ENCODE results near the gene MSH5. TPM values are rescaled to one million over a fixed set of nuclear protein-coding genes. Genes with fewer than 3 reads are reported as not detected.
"Not testable (repeated sequence)": the region's sequence is repeated elsewhere in the genome, so short reads cannot be mapped to it uniquely, and the experiment has no call there.

Gene MSH5
- total and polyA plus RNA-seq, 5 donors, result 1.8 to 3.2 (median 3.0) TPM

DNA sequence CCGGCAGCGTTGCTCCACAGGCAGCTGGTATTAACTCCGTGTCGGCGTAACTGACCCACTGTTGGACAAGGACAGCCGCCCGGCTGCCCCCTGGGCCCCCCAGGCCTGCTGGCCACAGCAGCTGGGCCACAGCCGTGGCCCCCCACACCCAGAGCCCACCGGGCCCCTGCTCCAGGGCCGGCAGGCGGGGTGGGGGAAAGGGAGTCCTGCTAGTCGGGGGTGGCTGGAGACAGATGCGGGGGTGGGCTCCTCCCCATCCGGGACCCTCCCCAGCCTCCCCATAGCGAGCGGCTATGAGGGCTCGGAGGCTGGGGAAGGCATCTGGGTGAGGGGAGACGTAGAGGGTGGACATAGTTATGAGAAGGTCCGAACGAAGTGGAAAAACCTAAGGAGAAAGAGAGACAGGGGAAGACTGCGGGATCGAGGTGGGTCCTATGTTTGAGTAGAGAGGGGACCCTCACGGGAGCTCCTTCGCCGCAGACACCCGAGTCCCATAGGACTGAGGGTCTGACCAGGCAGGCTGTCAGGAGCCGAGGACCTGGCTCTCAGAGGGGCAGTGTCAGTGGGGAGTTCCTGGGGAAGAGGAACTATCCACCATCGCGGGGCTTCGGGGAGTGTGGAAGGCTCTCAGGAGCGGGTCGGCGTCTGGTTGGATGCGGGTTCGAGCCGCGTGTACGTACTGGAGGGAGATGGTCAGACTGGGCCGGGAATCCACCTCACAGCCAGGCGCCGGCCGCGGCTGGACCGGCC lies 55.2 kb downstream of the MSH5 start:
- Histone ChIP-seq H3K4me3 (ENCODE audit: low read length) (peak overlapping the region; percentile 69), H3K9me3 (ENCODE audit: control insufficient read depth, low read length) (no peaks in the 10 kb centered on the region), H3K4me1 (ENCODE audit: control insufficient read depth, insufficient read depth, low read length) (no peaks in the 10 kb centered on the region), H3K27ac (ENCODE audit: low read length) (peak overlapping the region; percentile 91), H3K27me3 (ENCODE audit: control insufficient read depth, insufficient read depth) (no peaks in the 10 kb centered on the region)
- WGBS, result under 1% methylated on average over 44 of the region's 44 CpGs
- ATAC-seq, result peak; percentile 14 to 19
- DNase-seq, result peak in 1 of 3 donors; percentile 61
- intact Hi-C loops (cut with DNase I), result loop anchor here in 1 of 4 donors (5.0 kb wide), 1 partner anchor 53 kb away; the partner anchor contains the start of gene MSH5

DNA sequence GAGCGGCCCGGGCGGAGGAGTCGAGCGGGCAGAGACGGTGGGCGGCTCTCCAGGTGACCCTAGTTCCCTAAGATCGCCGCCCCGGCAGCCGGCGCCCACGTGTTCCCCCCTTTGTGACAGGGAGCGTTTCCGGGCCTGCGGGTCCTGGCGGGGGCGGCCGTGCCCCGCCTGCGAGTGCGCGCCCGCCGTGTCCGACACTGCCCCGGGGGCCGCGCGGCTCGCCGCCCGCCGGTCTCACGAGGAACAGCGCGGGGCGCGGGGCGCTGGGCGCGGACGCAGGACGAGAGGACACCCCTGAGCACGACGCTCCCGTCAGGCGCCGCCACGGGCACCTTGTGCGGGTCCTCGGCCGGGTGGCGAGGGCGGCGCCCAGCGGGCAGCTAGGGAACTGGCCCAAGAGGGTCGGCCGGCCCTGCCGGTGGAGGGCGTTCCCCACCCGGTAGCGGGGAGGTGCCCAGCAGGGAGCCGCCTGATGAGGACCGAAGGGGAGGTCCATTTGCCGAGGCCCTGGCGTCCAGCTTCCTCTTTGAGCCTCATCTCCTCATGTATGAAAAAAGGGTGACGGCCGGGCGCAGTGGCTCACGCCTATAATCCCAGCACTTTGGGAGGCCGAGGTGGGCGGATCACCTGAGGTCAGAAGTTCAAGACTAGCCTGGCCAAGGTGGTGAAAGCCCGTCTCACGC lies 56.0 kb downstream of the MSH5 start, which contains the start of gene VARS1:
VARS1 (minus strand) TSS at position 137 of the 683 bp plus-strand sequence. CDS start 535 bp downstream, outside the sequence.
- WGBS, result under 1% methylated on average over 75 of the region's 75 CpGs
- peak within 1 kb of the TSS; percentile 69 for H3K4me3 ChIP-seq (ENCODE audit: low read length)
- DNase-seq (peak; percentile 95 to 98 (median 97)), ATAC-seq (peak; percentile 93 to 95)
- H3K27me3 ChIP-seq (ENCODE audit: control insufficient read depth, insufficient read depth), result no peaks in the 10 kb centered on the region
- H3K9me3 ChIP-seq (ENCODE audit: control insufficient read depth, low read length), result no peaks in the 10 kb centered on the region
- intact Hi-C loops (cut with DNase I), result no loop called here
- no peaks in the 10 kb centered on the region for H3K4me1 ChIP-seq (ENCODE audit: control insufficient read depth, insufficient read depth, low read length)
- peak within 1 kb of the TSS; percentile 91 for H3K27ac ChIP-seq (ENCODE audit: low read length)

DNA sequence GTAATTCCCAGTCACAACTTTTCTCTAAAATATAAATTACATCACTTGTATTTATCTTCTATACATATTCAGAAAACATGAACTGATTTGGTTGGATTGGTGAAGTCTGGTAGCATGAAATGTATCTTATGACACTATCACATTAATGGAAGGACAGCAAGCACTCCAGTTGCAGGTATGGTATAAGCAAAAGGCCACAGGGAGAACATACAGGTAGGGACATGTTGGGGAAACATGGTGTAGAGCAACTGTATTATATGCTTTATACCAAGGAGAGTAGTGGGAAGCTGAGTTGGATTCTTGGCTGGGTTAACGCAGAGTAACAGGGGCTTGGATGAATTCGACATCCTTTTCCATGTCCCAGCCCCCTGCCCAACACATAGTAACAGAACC lies 57.2 kb downstream of the MSH5 start:
- no peak for ATAC-seq
- Histone ChIP-seq H3K4me3 (ENCODE audit: low read length) (no peak overlapping the region), H3K9me3 (ENCODE audit: control insufficient read depth, low read length) (no peaks in the 10 kb centered on the region), H3K27ac (ENCODE audit: low read length) (no peak overlapping the region), H3K4me1 (ENCODE audit: control insufficient read depth, insufficient read depth, low read length) (no peaks in the 10 kb centered on the region), H3K27me3 (ENCODE audit: control insufficient read depth, insufficient read depth) (no peaks in the 10 kb centered on the region)
- DNase-seq, result no peak
- 75% methylated on average over 2 of the region's 2 CpGs for WGBS
- intact Hi-C loops (cut with DNase I), result no loop called here

DNA sequence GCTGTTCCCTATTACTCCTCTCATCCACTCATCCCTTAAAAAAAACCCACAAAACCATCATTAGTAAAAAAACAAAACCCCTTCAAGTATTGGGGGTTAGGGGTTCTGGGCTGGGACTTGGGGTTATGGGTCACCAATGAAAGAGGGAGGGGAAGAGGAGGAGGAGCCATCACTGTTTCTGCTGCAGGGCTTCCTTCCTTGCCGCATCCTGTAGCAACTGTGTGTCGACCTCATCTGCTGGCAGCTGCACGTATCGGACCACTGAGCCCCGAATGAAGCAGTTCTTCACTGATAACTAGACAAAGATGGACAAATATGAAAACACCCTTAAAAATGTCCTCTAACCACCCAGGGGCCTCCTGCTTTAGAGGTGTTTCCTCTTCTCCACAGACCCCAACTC lies 57.8 kb downstream of the MSH5 start:
- 43% methylated on average over 5 of the region's 5 CpGs for WGBS
- Histone ChIP-seq H3K4me1 (ENCODE audit: control insufficient read depth, insufficient read depth, low read length) (no peaks in the 10 kb centered on the region), H3K9me3 (ENCODE audit: control insufficient read depth, low read length) (no peaks in the 10 kb centered on the region), H3K27me3 (ENCODE audit: control insufficient read depth, insufficient read depth) (no peaks in the 10 kb centered on the region), H3K4me3 (ENCODE audit: low read length) (no peak overlapping the region), H3K27ac (ENCODE audit: low read length) (no peak overlapping the region)
- intact Hi-C loops (cut with DNase I), result no loop called here
- ATAC-seq, result no peak
- peak in 2 of 3 donors; percentile 7 to 41 for DNase-seq

DNA sequence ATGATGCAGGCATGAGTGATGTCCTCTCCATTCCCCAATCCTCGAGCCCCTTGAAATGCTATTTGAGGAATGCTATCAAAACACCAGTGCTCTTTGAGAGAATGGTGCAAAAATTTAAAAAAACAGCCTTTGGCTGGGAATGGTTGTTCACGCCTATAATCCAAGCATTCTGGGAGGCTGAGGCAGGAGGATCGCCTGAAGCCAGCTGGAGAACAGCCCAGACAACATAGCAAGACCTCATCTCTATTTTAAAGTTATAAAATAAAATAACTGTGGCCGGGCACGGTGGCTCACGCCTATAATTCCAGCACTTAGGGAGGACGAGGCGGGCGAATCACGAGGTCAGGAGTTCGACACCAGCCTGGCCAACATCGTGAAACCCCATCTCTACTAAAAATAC lies 60.0 kb downstream of the MSH5 start:
- no peaks in the 10 kb centered on the region for H3K4me1 ChIP-seq (ENCODE audit: control insufficient read depth, insufficient read depth, low read length)
- DNase-seq (peak in 1 of 3 donors; percentile 54), ATAC-seq (no peak)
- intact Hi-C loops (cut with DNase I), result no loop called here
- H3K27me3 ChIP-seq (ENCODE audit: control insufficient read depth, insufficient read depth), result no peaks in the 10 kb centered on the region
- 75% methylated on average over 12 of the region's 12 CpGs for WGBS
- no peak overlapping the region for H3K4me3 ChIP-seq (ENCODE audit: low read length)
- no peak overlapping the region for H3K27ac ChIP-seq (ENCODE audit: low read length)
- no peaks in the 10 kb centered on the region for H3K9me3 ChIP-seq (ENCODE audit: control insufficient read depth, low read length)

DNA sequence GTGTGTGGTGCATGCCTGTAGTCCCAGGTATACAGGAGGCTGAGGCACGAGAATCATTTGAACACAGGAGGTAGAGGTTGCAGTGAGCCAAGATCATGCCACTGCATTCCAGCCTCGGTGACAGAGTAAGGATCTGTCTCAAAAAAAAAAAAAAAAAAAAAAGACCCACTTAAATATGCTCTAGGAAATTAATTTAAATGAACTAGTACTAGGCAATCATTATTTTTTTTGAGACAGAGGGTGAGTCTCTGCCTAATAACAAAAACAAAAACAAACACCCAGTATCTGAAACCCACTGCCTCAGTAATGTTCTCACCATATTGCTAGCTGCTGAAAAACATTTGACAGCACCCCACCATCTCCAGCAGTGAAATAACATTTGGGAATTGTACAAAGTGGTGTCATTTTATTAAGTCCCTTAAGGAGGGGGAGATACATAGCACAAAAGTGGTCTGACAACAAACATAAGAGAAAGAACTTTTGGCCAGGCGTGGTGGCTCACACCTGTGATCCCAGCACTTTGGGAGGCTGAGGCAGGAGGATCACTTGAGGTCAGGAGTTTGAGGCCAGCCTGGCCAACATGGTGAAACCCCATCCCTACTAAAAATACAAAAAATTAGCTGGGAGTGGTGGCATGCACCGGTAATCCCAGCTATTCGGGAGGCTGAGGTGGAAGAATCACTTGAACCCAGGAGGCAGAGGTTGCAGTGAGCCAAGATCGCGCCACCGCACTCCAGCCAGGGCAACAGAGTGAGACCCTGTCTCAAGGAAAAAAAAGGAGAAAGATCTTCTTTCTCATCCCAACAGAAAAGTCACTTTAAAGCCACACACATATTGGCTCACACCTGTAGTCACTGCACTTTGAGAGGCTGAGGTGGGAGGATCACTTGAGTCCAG lies 61.5 kb downstream of the MSH5 start:
- H3K4me3 ChIP-seq (ENCODE audit: low read length); H3K9me3 ChIP-seq (ENCODE audit: control insufficient read depth, low read length); H3K27ac ChIP-seq (ENCODE audit: low read length): not testable (repeated sequence)

DNA sequence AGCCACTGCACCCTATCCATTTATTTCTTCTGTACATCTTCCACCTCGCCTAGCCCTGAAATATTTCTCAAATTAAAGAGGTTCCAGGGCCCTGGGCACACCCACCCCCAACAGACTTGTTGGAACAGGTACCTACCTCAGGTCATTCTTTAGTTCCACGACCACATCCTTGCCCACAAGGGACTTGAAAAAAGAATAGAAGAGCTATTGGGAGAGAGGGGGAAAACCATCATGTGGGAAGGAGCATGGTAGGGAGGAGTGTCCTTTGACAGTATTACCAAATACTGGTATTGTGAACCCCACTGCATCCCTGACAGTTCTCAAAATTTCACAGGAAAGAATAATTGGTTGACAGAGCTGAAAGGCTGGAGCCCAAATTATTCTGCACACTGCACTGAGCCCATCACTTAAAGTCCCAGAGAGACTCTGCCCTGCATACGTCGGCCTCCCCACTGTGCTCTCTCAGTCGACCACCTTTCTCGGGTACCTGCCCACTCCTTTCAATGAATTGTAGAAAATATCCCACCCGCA lies 66.2 kb downstream of the MSH5 start:
- intact Hi-C loops (cut with DNase I), result no loop called here
- Histone ChIP-seq H3K4me1 (ENCODE audit: control insufficient read depth, insufficient read depth, low read length) (no peaks in the 10 kb centered on the region), H3K27me3 (ENCODE audit: control insufficient read depth, insufficient read depth) (no peaks in the 10 kb centered on the region), H3K27ac (ENCODE audit: low read length) (peak overlapping the region; percentile 78), H3K4me3 (ENCODE audit: low read length) (peak overlapping the region; percentile 55), H3K9me3 (ENCODE audit: control insufficient read depth, low read length) (no peaks in the 10 kb centered on the region)
- WGBS, result 14% methylated on average over 7 of the region's 7 CpGs
- ATAC-seq (peak; percentile 2 to 5), DNase-seq (peak in 1 of 3 donors; percentile 20)

More for the DNA sequence above, 61.5 kb downstream of the MSH5 start:
- ATAC-seq; intact Hi-C loops (cut with DNase I); H3K4me1 ChIP-seq (ENCODE audit: control insufficient read depth, insufficient read depth, low read length); DNase-seq; H3K27me3 ChIP-seq (ENCODE audit: control insufficient read depth, insufficient read depth): not testable (repeated sequence)
- WGBS, result 96% methylated on average over 8 of the region's 8 CpGs

DNA sequence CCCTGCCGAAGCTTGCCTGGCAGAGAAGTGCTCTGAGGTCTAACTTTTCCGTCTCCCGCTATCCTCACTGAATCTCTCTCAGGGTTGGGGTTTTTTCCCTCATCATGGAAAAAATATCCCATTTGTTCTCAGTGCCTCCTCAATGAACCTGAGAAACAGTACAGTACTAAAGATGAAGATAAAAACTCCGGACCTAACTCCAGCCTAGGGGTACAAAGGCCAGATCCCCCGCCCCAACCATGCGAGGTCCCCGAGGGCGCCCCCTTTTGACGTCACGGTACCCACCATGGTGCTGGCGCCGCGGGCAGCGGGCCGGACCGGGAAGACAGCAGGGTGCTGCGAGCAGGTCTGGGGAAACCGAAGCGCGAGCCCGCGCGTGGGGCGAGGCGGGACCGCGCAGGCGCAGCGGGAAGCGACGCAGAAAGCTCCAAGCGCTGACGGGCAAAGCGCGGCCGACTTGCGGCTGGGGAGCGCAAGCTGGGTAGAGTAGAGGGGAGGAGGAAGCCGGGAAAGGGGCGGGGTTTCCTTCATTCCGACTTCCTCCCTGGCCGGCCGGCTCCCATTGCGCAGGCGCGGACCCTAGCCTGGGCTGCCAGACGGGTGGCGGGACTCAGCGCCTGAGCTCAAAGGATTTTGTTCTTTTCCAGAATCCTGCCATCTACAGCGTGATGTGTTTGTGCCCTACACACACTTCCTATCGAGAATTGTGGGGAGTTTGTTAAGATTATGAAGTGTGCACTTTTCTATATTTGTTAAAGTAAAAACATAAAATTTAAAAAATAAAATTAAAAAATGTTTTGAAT lies 66.9 kb downstream of the MSH5 start, which contains the start of gene LSM2:
LSM2 (minus strand) TSS at position 497 of the 803 bp plus-strand sequence; CDS start at position 288, 209 bp downstream.
- H3K9me3 ChIP-seq (ENCODE audit: control insufficient read depth, low read length), result no peaks in the 10 kb centered on the region
- intact Hi-C loops (cut with DNase I), result no loop called here
- ATAC-seq, result peak; percentile 99
- H3K4me1 ChIP-seq (ENCODE audit: control insufficient read depth, insufficient read depth, low read length), result no peaks in the 10 kb centered on the region
- WGBS, result under 1% methylated on average over 51 of the region's 51 CpGs
- peak within 1 kb of the TSS; percentile 78 for H3K27ac ChIP-seq (ENCODE audit: low read length)
- H3K4me3 ChIP-seq (ENCODE audit: low read length), result peak within 1 kb of the TSS; percentile 55
- peak; percentile 99 for DNase-seq
- H3K27me3 ChIP-seq (ENCODE audit: control insufficient read depth, insufficient read depth), result no peaks in the 10 kb centered on the region

DNA sequence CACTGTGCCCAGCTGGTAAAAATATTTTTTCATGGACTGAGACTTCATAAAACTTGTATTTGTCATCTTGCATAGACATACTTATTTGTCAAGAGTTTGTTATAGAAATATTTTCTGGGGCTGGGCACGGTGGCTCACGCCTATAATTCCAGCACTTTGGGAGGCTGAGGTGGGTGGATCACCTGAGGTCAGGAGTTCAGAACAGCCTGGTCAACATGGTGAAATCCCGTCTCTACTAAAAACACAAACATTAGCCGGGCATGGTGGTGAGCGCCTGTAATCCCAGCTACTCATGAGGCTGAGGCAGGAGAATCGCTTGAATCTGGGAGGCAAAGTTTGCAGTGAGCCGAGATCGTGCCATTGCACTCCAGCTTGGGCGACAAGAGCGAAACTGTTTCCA lies 68.8 kb downstream of the MSH5 start:
- ATAC-seq; H3K4me1 ChIP-seq (ENCODE audit: control insufficient read depth, insufficient read depth, low read length); DNase-seq; H3K27ac ChIP-seq (ENCODE audit: low read length); H3K9me3 ChIP-seq (ENCODE audit: control insufficient read depth, low read length); H3K4me3 ChIP-seq (ENCODE audit: low read length); H3K27me3 ChIP-seq (ENCODE audit: control insufficient read depth, insufficient read depth); intact Hi-C loops (cut with DNase I): not testable (repeated sequence)
- WGBS, result 92% methylated on average over 10 of the region's 10 CpGs

DNA sequence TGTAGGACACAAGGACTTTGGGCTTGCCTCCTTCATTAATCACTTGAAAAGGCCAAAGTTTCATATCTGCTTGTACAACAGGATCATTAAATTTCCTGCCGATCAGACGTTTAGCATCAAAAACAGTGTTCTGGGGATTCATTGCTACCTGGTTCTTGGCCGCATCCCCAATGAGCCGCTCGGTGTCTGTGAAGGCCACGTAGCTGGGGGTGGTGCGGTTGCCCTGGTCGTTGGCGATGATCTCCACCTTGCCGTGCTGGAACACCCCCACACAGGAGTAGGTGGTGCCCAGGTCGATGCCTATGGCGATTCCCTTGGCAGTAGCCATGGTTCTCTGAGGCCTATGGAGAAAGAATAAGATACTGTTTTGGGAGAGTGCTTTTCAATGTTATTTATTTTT lies 71.8 kb downstream of the MSH5 start:
- no peaks in the 10 kb centered on the region for H3K27me3 ChIP-seq (ENCODE audit: control insufficient read depth, insufficient read depth)
- no peaks in the 10 kb centered on the region for H3K4me1 ChIP-seq (ENCODE audit: control insufficient read depth, insufficient read depth, low read length)
- 97% methylated on average over 12 of the region's 12 CpGs for WGBS
- H3K9me3 ChIP-seq (ENCODE audit: control insufficient read depth, low read length), result no peaks in the 10 kb centered on the region
- H3K4me3 ChIP-seq (ENCODE audit: low read length), result no peak overlapping the region
- no peak for ATAC-seq
- DNase-seq, result no peak
- intact Hi-C loops (cut with DNase I), result no loop called here
- H3K27ac ChIP-seq (ENCODE audit: low read length), result no peak overlapping the region
